PC-9 (cell line): Measurements from ENCODE around the gene GCGR. TPM values are rescaled to one million over a fixed set of nuclear protein-coding genes. Genes with fewer than 3 reads are reported as not detected.

Experiments used
- BruUV-seq: library from RNA; stranded (reverse); fragments of 400-500 nt; replicated peaks from 2 replicates; lab custom pipeline; 2021; lab: Mats Ljungman, UMichigan
- CTCF ChIA-PET: fragments of 300-600 bp; sonication (Branson Sonifier 250); formaldehyde crosslinking; loops from one replicate; lab custom pipeline; 2022; ENCODE audit warnings: antibody characterized with exemption; lab: Charles Lee
- POLR2A ChIA-PET: fragments of 300-600 bp; sonication (Branson Sonifier 250); formaldehyde crosslinking; loops from one replicate; lab custom pipeline; 2022; ENCODE audit warnings: antibody characterized with exemption; ENCODE audit not compliant: unreplicated experiment; lab: Charles Lee
- DNase-seq, 2 experiments: peaks; one replicate each; pipeline versions ENCODE4 v3.0.0 to v3.0.0-alpha.2; 2015 to 2022; ENCODE audit warnings: mixed read lengths in 1 of 2
- H2AFZ ChIP-seq: fragments of 200-600 bp; sonication (generic); 2 replicates; pipeline ENCODE4 v1.8.1; 2017; ENCODE audit warnings: antibody characterized with exemption
- H3F3A ChIP-seq: fragments of 200-600 bp; sonication (generic); 2 replicates; pipeline ENCODE4 v1.8.1; 2017; ENCODE audit warnings: antibody characterized with exemption, mild to moderate bottlenecking, low read depth; ENCODE audit not compliant: insufficient read depth
- H3K27ac ChIP-seq: fragments of 200-600 bp; sonication (generic); 2 replicates; pipeline ENCODE4 v1.6.1; 2016; ENCODE audit warnings: mixed run types
- H3K27me3 ChIP-seq: fragments of 200-600 bp; sonication (generic); 2 replicates; pipeline ENCODE4 v1.6.1; 2016; ENCODE audit warnings: low read depth, mixed run types; ENCODE audit not compliant: insufficient read depth
- H3K36me3 ChIP-seq: fragments of 200-600 bp; sonication (generic); 2 replicates; pipeline ENCODE4 v1.6.1; 2016; ENCODE audit warnings: low read depth, mixed run types
- H3K4me1 ChIP-seq: fragments of 200-600 bp; sonication (generic); replicated peaks from 2 replicates; pipeline ENCODE4 v1.6.1; 2016; ENCODE audit warnings: mixed run types; ENCODE audit not compliant: insufficient read depth
- H3K4me2 ChIP-seq: fragments of 200-600 bp; sonication (generic); 2 replicates; pipeline ENCODE4 v1.6.1; 2017; ENCODE audit warnings: mixed run types
- H3K4me3 ChIP-seq: fragments of 200-600 bp; sonication (generic); 2 replicates; pipeline ENCODE4 v1.6.1; 2016; ENCODE audit warnings: mixed run types
- H3K79me2 ChIP-seq: fragments of 200-600 bp; sonication (generic); 2 replicates; pipeline ENCODE4 v1.6.1; 2017; ENCODE audit warnings: low read depth, mixed run types
- H3K9me2 ChIP-seq: fragments of 200-600 bp; sonication (generic); 2 replicates; pipeline ENCODE4 v1.8.1; 2017; ENCODE audit warnings: mild to moderate bottlenecking; ENCODE audit not compliant: insufficient read depth
- H3K9me3 ChIP-seq: fragments of 200-600 bp; sonication (generic); 2 replicates; pipeline ENCODE4 v1.8.1; 2016; ENCODE audit warnings: low read depth; ENCODE audit not compliant: insufficient read depth
- H4K20me1 ChIP-seq: fragments of 200-600 bp; sonication (generic); 2 replicates; pipeline ENCODE4 v1.8.1; 2017; ENCODE audit not compliant: insufficient read depth
- CTCF ChIP-seq: fragments of 200-600 bp; sonication (generic); conservative IDR thresholded peaks from 2 replicates; pipeline ENCODE4 v1.6.1; 2017; ENCODE audit warnings: mixed run types, antibody characterized with exemption, mild to moderate bottlenecking, moderate library complexity
- EZH2 ChIP-seq: fragments of 200-600 bp; sonication (generic); IDR thresholded peaks from 2 replicates; pipeline ENCODE4 v1.8.0; 2017; ENCODE audit warnings: antibody characterized with exemption, low read depth
- intact Hi-C: fragments of 100-400 bp; cut with micrococcal nuclease; formaldehyde crosslinking; loops from one replicate; pipeline ENCODE4 v1.10.0; 2022; ENCODE audit not compliant: unreplicated experiment
- total RNA-seq: library from RNA; stranded (reverse); gene quantifications from 2 replicates; pipeline ENCODE4 v1.2.3, GENCODE V29; 2021

Gene GCGR
- total RNA-seq, 1 experiment from 2014 or later: not detected

GRCh38 chr17:81852237-81852636, 48.3 kb downstream of the GCGR start:
- CTCF ChIA-PET: no interaction called here
- BruUV-seq: no TSS peak
- TF ChIP-seq EZH2 (no peak), CTCF (no peak)
- peaks cover 10% of the 10 kb centered on the region for H4K20me1 ChIP-seq
- H3K9me2 ChIP-seq: no peaks in the 10 kb centered on the region
- POLR2A ChIA-PET: interaction anchor here (0.6 kb wide), 1 partner anchor 30 kb away, joined by 7 read pairs; no protein-coding TSS in a partner anchor
- H3K4me3 ChIP-seq: no peak overlapping the region
- intact Hi-C loops: no loop called here
- DNase-seq: no peak
- no peaks in the 10 kb centered on the region; the same call in 1 of the 2 replicates for H3F3A ChIP-seq
- no peak overlapping the region for H3K27ac ChIP-seq
- H3K4me1 ChIP-seq: no peaks in the 10 kb centered on the region
- no peaks in the 10 kb centered on the region for H3K27me3 ChIP-seq
- no peaks in the 10 kb centered on the region for H3K9me3 ChIP-seq
- no peak overlapping the region for H3K4me2 ChIP-seq
- no peak overlapping the region for H2AFZ ChIP-seq
- peaks cover 13% of the 10 kb centered on the region; the same call in 1 of the 2 replicates for H3K79me2 ChIP-seq
- H3K36me3 ChIP-seq: no peaks in the 10 kb centered on the region

GRCh38 chr17:81854974-81855774, 51.2 kb downstream of the GCGR start:
- peaks cover 22% of the 10 kb centered on the region for H4K20me1 ChIP-seq
- H3K4me3 ChIP-seq: no peak overlapping the region

More at GRCh38 chr17:81854974-81855774, 51.2 kb downstream of the GCGR start:
- H3F3A ChIP-seq: no peaks in the 10 kb centered on the region
- H3K4me2 ChIP-seq: no peak overlapping the region
- H3K27ac ChIP-seq: no peak overlapping the region
- ChIA-PET CTCF (interaction anchor here (0.6 to 0.7 kb wide), 2 partner anchors 8 to 116 kb away, joined by 3 to 5 read pairs; no protein-coding TSS in a partner anchor), POLR2A (interaction anchor here (0.5 to 0.7 kb wide), 4 partner anchors 31 to 140 kb away, joined by 3 to 18 read pairs (median 4); no protein-coding TSS in a partner anchor)
- no peaks in the 10 kb centered on the region for H3K4me1 ChIP-seq
- no peaks in the 10 kb centered on the region for H3K36me3 ChIP-seq
- H3K9me3 ChIP-seq: no peaks in the 10 kb centered on the region
- H3K27me3 ChIP-seq: no peaks in the 10 kb centered on the region
- DNase-seq: no peak
- intact Hi-C loops: no loop called here
- no peak for TF ChIP-seq EZH2
- no peak for TF ChIP-seq CTCF
- no TSS peak for BruUV-seq
- H3K79me2 ChIP-seq: peaks cover 41% of the 10 kb centered on the region
- H2AFZ ChIP-seq: no peak overlapping the region
- no peaks in the 10 kb centered on the region for H3K9me2 ChIP-seq
